Neural progenitor cell (in vitro differentiated cells): ENCODE data around the gene TMEM47. TPM values are rescaled to one million over a fixed set of nuclear protein-coding genes. Genes with fewer than 3 reads are reported as not detected.
A peak's percentile ranks its signal among the peaks of the same experiment; 100 is the strongest.

Experiments
- DNase-seq: peaks from one replicate; pipeline ENCODE4 v3.0.0-alpha.2; 2016; ENCODE audit warnings: low spot score
- H2AFZ ChIP-seq: fragments of 200-600 bp; sonication (generic); replicated peaks from 2 replicates; pipeline ENCODE4 v1.6.1; 2016; ENCODE audit warnings: antibody characterized with exemption
- H3F3A ChIP-seq: fragments of 200-600 bp; sonication (generic); 2 replicates; pipeline ENCODE4 v1.6.1; 2016; ENCODE audit warnings: antibody characterized with exemption, low read depth
- H3K27ac ChIP-seq: fragments of 200-600 bp; sonication (generic); 2 replicates; pipeline ENCODE4 v1.5.1; 2016; ENCODE audit warnings: mild to moderate bottlenecking
- H3K27me3 ChIP-seq: fragments of 200-600 bp; sonication (generic); 2 replicates; pipeline ENCODE4 v1.6.1; 2016; ENCODE audit warnings: mild to moderate bottlenecking, moderate library complexity
- H3K36me3 ChIP-seq: fragments of 200-600 bp; sonication (generic); 2 replicates; pipeline ENCODE4 v1.5.1; 2016
- H3K4me1 ChIP-seq: fragments of 200-600 bp; sonication (generic); 2 replicates; pipeline ENCODE4 v1.6.1; 2016; ENCODE audit warnings: mixed run types
- H3K4me2 ChIP-seq: fragments of 200-600 bp; sonication (generic); 2 replicates; pipeline ENCODE4 v1.6.1; 2016
- H3K4me3 ChIP-seq: fragments of 200-600 bp; sonication (generic); 2 replicates; pipeline ENCODE4 v1.5.1; 2016
- H3K79me2 ChIP-seq: fragments of 200-600 bp; sonication (generic); 2 replicates; pipeline ENCODE4 v1.6.1; 2016; ENCODE audit warnings: low read depth
- H3K9ac ChIP-seq: fragments of 200-600 bp; sonication (generic); 2 replicates; pipeline ENCODE4 v1.6.1; 2016
- H3K9me3 ChIP-seq: fragments of 200-600 bp; sonication (generic); 2 replicates; pipeline ENCODE4 v1.5.1; 2016; ENCODE audit warnings: low read depth
- H4K20me1 ChIP-seq: fragments of 200-600 bp; sonication (generic); 2 replicates; pipeline ENCODE4 v1.6.1; 2016; ENCODE audit warnings: low read depth
- H3K27ac Mint-ChIP-seq: 3 replicates; pipeline ENCODE4 v1.8.0; 2021; ENCODE audit warnings: mixed read lengths
- H3K27me3 Mint-ChIP-seq: 2 replicates; pipeline ENCODE4 v1.8.0; 2022; ENCODE audit warnings: low read depth, mild to moderate bottlenecking, inconsistent platforms, moderate library complexity, mixed read lengths; ENCODE audit not compliant: insufficient read depth
- H3K36me3 Mint-ChIP-seq: 3 replicates; pipeline ENCODE4 v1.8.0; 2021; ENCODE audit warnings: mixed read lengths
- H3K4me1 Mint-ChIP-seq: 3 replicates; pipeline ENCODE4 v1.8.0; 2021; ENCODE audit warnings: mixed read lengths
- H3K4me3 Mint-ChIP-seq: 3 replicates; pipeline ENCODE4 v1.8.0; 2021; ENCODE audit warnings: mild to moderate bottlenecking, moderate library complexity, mixed read lengths
- H3K9me3 Mint-ChIP-seq: 3 replicates; pipeline ENCODE4 v1.8.0; 2020; ENCODE audit warnings: mixed read lengths
- CTCF ChIP-seq: fragments of 200-600 bp; sonication (generic); IDR thresholded peaks from 2 replicates; pipeline ENCODE4 v1.5.1; 2017; ENCODE audit warnings: antibody characterized with exemption, mild to moderate bottlenecking
- EZH2 ChIP-seq: fragments of 200-600 bp; sonication (generic); IDR thresholded peaks from 2 replicates; pipeline ENCODE4 v1.6.1; 2017; ENCODE audit warnings: antibody characterized with exemption, mild to moderate bottlenecking, moderate library complexity
- EZH2phosphoT487 ChIP-seq: fragments of 200-600 bp; sonication (generic); IDR thresholded peaks from 2 replicates; pipeline ENCODE4 v1.6.1; 2017; ENCODE audit warnings: antibody characterized with exemption
- total RNA-seq: library from RNA; depleted of rRNA; stranded (reverse); fragments of >200 nt; gene quantifications from 2 replicates; pipeline ENCODE4 v1.2.3, GENCODE V29; 2015; ENCODE audit warnings: low replicate concordance

TMEM47 gene
- total RNA-seq, 1 donor from 2014 or later = 106 TPM

DNA sequence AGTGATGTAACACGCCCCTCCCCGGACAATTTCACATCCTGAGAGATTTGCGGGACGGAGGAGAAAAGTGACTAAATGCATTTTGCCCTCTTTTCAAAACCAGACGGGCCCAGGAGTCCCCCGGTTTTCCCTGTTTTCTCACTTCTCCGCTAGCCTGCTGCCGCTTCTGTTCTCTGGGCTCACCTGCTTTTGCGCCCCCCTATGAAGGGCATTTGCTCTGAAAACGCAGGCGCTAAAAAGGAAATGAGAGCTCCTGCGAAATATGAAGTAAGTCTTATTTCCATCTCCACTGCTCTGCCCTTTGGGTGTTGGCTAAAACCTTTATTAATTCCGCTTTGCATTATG is 613 bp upstream of the TMEM47 start:
- H3K9ac ChIP-seq = no peak overlapping the region
- H3K9me3 ChIP-seq = no peaks in the 10 kb centered on the region
- H3K4me1 Mint-ChIP-seq = peaks cover 6% of the 10 kb centered on the region
- H3K27ac Mint-ChIP-seq = no peak overlapping the region
- H3K4me3 Mint-ChIP-seq = peak overlapping the region; percentile 84
- H3K9me3 Mint-ChIP-seq = peaks cover 16% of the 10 kb centered on the region
- H4K20me1 ChIP-seq = peaks cover 15% of the 10 kb centered on the region
- H3K27me3 ChIP-seq = no peaks in the 10 kb centered on the region
- H3K27ac ChIP-seq = no peak overlapping the region
- H2AFZ ChIP-seq = peak overlapping the region; percentile 82
- peak overlapping the region; percentile 55 for H3K4me3 ChIP-seq
- H3K4me2 ChIP-seq = peak overlapping the region; percentile 80
- H3K36me3 ChIP-seq = no peaks in the 10 kb centered on the region
- no peaks in the 10 kb centered on the region for H3K36me3 Mint-ChIP-seq
- H3K4me1 ChIP-seq = peaks cover 9% of the 10 kb centered on the region
- peaks cover 43% of the 10 kb centered on the region for H3K79me2 ChIP-seq
- H3K27me3 Mint-ChIP-seq = peaks cover 6% of the 10 kb centered on the region
- H3F3A ChIP-seq = peaks cover 32% of the 10 kb centered on the region
- TF ChIP-seq EZH2phosphoT487 = peak; percentile 35
- TF ChIP-seq CTCF = no peak
- DNase-seq = no peak

DNA sequence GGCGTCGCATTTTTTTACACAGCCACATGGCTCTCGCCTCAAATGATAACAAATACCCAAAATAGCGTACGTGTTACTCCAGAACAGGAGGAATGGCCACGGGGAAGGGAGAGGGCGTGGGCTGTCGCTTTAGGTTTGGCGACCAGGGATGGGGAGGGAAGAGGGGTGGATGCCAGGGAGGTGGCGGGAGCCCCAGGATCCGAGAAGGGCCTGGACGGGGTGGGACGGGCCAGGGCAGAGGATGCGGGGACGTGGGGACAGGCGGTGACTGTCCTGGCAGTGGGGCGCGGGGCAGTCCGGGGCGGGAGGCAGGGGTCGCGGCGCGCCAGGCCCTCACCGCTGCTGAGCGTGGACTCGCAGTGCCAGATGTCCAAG is 631 bp downstream of the TMEM47 start:
- TF ChIP-seq EZH2phosphoT487 = no peak
- TF ChIP-seq EZH2 = no peak
- DNase-seq = no peak
- Histone ChIP-seq H3K4me1 (peaks cover 22% of the 10 kb centered on the region), H3K9me3 (no peaks in the 10 kb centered on the region), H2AFZ (no peak overlapping the region), H3K9ac (peak overlapping the region; percentile 73), H3F3A (peaks cover 32% of the 10 kb centered on the region), H3K4me2 (peak overlapping the region; percentile 76), H3K27ac (no peak overlapping the region), H3K4me3 (peak overlapping the region; percentile 95), H3K36me3 (no peaks in the 10 kb centered on the region), H3K79me2 (peaks cover 56% of the 10 kb centered on the region), H4K20me1 (peaks cover 26% of the 10 kb centered on the region), H3K27me3 (no peaks in the 10 kb centered on the region)
- H3K4me3 Mint-ChIP-seq = peak overlapping the region; percentile 96
- peaks cover 6% of the 10 kb centered on the region for H3K27me3 Mint-ChIP-seq
- H3K36me3 Mint-ChIP-seq = no peaks in the 10 kb centered on the region
- H3K4me1 Mint-ChIP-seq = peaks cover 13% of the 10 kb centered on the region
- H3K27ac Mint-ChIP-seq = peak overlapping the region; percentile 94
- peaks cover 16% of the 10 kb centered on the region for H3K9me3 Mint-ChIP-seq

GRCh38 chrX:34655501-34656455 is 1.3 kb downstream of the TMEM47 start:
- Mint-ChIP-seq H3K27ac (peak overlapping the region; percentile 94), H3K36me3 (peaks cover 4% of the 10 kb centered on the region), H3K9me3 (peaks cover 18% of the 10 kb centered on the region), H3K27me3 (peaks cover 6% of the 10 kb centered on the region), H3K4me3 (peak overlapping the region; percentile 96), H3K4me1 (peaks cover 13% of the 10 kb centered on the region)
- DNase-seq = peak; percentile 44
- Histone ChIP-seq H3K4me2 (peak overlapping the region; percentile 76), H3F3A (peaks cover 32% of the 10 kb centered on the region), H2AFZ (no peak overlapping the region), H3K9me3 (no peaks in the 10 kb centered on the region), H3K36me3 (no peaks in the 10 kb centered on the region), H3K4me1 (peaks cover 28% of the 10 kb centered on the region), H3K4me3 (peak overlapping the region; percentile 95), H3K27me3 (no peaks in the 10 kb centered on the region), H3K79me2 (peaks cover 62% of the 10 kb centered on the region), H4K20me1 (peaks cover 26% of the 10 kb centered on the region), H3K9ac (peak overlapping the region; percentile 73), H3K27ac (peak overlapping the region; percentile 96)
- no peak for TF ChIP-seq EZH2
- no peak for TF ChIP-seq CTCF
- no peak for TF ChIP-seq EZH2phosphoT487
